ENCODE data around the gene CYP4F11.

CYP4F11 gene

GRCh38 chr19:15962319-15962718, 28.0 kb upstream of the CYP4F11 start:
- Histone ChIP-seq H3K14ac (ENCODE audit: low read length in 2 of 2) (no peak overlapping the region), H3K79me1 (replicated peaks; ENCODE audit: low read length, poor library complexity, severe bottlenecking) (no peaks in the 10 kb centered on the region), H4K8ac (ENCODE audit: low read length) (no peak overlapping the region), H3K4ac (ENCODE audit: low read depth in 1 of 2, low read length in 2 of 2) (no peak overlapping the region), H3K9me3 (ENCODE audit: control insufficient read depth, low read length) (peaks cover 9% of the 10 kb centered on the region), H2BK5ac (ENCODE audit: low read depth, low read length, poor library complexity, severe bottlenecking) (no peak overlapping the region), H3K27me3 (ENCODE audit: control insufficient read depth in 1 of 2, insufficient read depth in 1 of 2, low read length in 2 of 2) (no peaks in the 10 kb centered on the region), H3K23ac (ENCODE audit: low read length in 2 of 2) (no peak overlapping the region), H4K91ac (ENCODE audit: low read length) (no peak overlapping the region), H3K4me1 (ENCODE audit: control insufficient read depth, insufficient read depth, low read depth, low read length) (no peaks in the 10 kb centered on the region), H3K4me3 (ENCODE audit: insufficient read depth in 1 of 2, low read depth in 1 of 2, low read length in 2 of 2) (no peak overlapping the region), H3K9ac (ENCODE audit: low read length) (no peak overlapping the region), H2AFZ (ENCODE audit: low read depth, low read length) (no peak overlapping the region), H2BK120ac (ENCODE audit: low read depth, low read length) (no peak overlapping the region), H2AK5ac (ENCODE audit: low read length, severe bottlenecking) (no peak overlapping the region), H2BK15ac (ENCODE audit: low read depth, poor library complexity, severe bottlenecking) (no peak overlapping the region), H3K4me2 (ENCODE audit: low read length, poor library complexity, severe bottlenecking) (no peak overlapping the region), H3K27ac (ENCODE audit: low read length, poor library complexity, severe bottlenecking) (no peak overlapping the region), H3K18ac (ENCODE audit: low read depth in 1 of 2, low read length in 2 of 2) (no peak overlapping the region), H3K36me3 (ENCODE audit: control insufficient read depth in 1 of 2, insufficient read depth in 2 of 2, low read depth in 1 of 2, low read length in 2 of 2) (no peaks in the 10 kb centered on the region), H2BK12ac (ENCODE audit: low read length in 2 of 2) (no peak overlapping the region)
- DNase-seq: no peak
- WGBS: 63% methylated on average over 6 of the region's 6 CpGs

DNA sequence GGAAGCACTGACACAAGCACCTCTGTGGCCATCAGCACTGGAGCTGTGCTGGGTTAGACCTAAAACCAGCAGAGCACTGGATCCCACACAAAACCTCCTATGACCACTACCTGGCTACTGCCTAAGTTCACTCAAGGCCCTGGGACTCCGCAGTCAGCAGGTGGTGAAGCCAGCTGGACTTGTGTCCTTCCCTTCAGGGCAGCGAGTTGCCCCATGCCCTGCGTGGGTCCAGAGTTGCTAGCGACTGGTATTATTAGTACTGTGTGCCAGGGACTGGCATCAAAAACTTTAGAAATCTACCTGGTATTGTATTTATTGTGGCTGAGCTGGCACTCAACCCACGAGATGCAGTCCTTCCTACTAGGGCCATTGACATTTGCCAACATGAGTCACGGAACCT, 20.5 kb upstream of the CYP4F11 start:
- no peaks in the 10 kb centered on the region for H3K36me3 ChIP-seq (ENCODE audit: control insufficient read depth in 1 of 2, insufficient read depth in 2 of 2, low read depth in 1 of 2, low read length in 2 of 2)
- H2BK12ac ChIP-seq (ENCODE audit: low read length in 2 of 2): no peak overlapping the region
- no peak overlapping the region for H3K9ac ChIP-seq (ENCODE audit: low read length)
- H3K9me3 ChIP-seq (ENCODE audit: control insufficient read depth, low read length): peaks cover 5% of the 10 kb centered on the region
- H3K4me2 ChIP-seq (ENCODE audit: low read length, poor library complexity, severe bottlenecking): no peak overlapping the region
- H2AFZ ChIP-seq (ENCODE audit: low read depth, low read length): no peak overlapping the region
- H3K18ac ChIP-seq (ENCODE audit: low read depth in 1 of 2, low read length in 2 of 2): no peak overlapping the region
- DNase-seq: no peak
- H2BK15ac ChIP-seq (ENCODE audit: low read depth, poor library complexity, severe bottlenecking): no peak overlapping the region
- no peaks in the 10 kb centered on the region for H3K79me1 ChIP-seq (replicated peaks; ENCODE audit: low read length, poor library complexity, severe bottlenecking)
- 78% methylated on average over 6 of the region's 6 CpGs for WGBS
- no peak overlapping the region for H4K8ac ChIP-seq (ENCODE audit: low read length)
- no peak overlapping the region for H3K27ac ChIP-seq (ENCODE audit: low read length, poor library complexity, severe bottlenecking)
- H2BK5ac ChIP-seq (ENCODE audit: low read depth, low read length, poor library complexity, severe bottlenecking): no peak overlapping the region
- H3K23ac ChIP-seq (ENCODE audit: low read length in 2 of 2): no peak overlapping the region
- H2BK120ac ChIP-seq (ENCODE audit: low read depth, low read length): no peak overlapping the region
- no peak overlapping the region for H3K4me3 ChIP-seq (ENCODE audit: insufficient read depth in 1 of 2, low read depth in 1 of 2, low read length in 2 of 2)
- H3K14ac ChIP-seq (ENCODE audit: low read length in 2 of 2): no peak overlapping the region
- no peaks in the 10 kb centered on the region for H3K4me1 ChIP-seq (ENCODE audit: control insufficient read depth, insufficient read depth, low read depth, low read length)
- no peak overlapping the region for H3K4ac ChIP-seq (ENCODE audit: low read depth in 1 of 2, low read length in 2 of 2)
- H4K91ac ChIP-seq (ENCODE audit: low read length): no peak overlapping the region
- H2AK5ac ChIP-seq (ENCODE audit: low read length, severe bottlenecking): no peak overlapping the region
- H3K27me3 ChIP-seq (ENCODE audit: control insufficient read depth in 1 of 2, insufficient read depth in 1 of 2, low read length in 2 of 2): peaks cover 0 to 5% of the 10 kb centered on the region in 2 experiments

- Histone ChIP-seq H3K4me3 (ENCODE audit: insufficient read depth in 1 of 2, low read depth in 1 of 2, low read length in 2 of 2) (no peak within 1 kb of the TSS), H3K14ac (ENCODE audit: low read length in 2 of 2) (no peak within 1 kb of the TSS), H3K27ac (ENCODE audit: low read length, poor library complexity, severe bottlenecking) (no peak within 1 kb of the TSS), H3K9ac (ENCODE audit: low read length) (no peak within 1 kb of the TSS), H2AK5ac (ENCODE audit: low read length, severe bottlenecking) (no peak within 1 kb of the TSS), H2BK12ac (ENCODE audit: low read length in 2 of 2) (no peak within 1 kb of the TSS), H3K36me3 (ENCODE audit: control insufficient read depth in 1 of 2, insufficient read depth in 2 of 2, low read depth in 1 of 2, low read length in 2 of 2) (no peaks in the 10 kb centered on the region), H3K9me3 (ENCODE audit: control insufficient read depth, low read length) (peaks cover 29% of the 10 kb centered on the region), H3K4me1 (ENCODE audit: control insufficient read depth, insufficient read depth, low read depth, low read length) (no peaks in the 10 kb centered on the region), H2BK5ac (ENCODE audit: low read depth, low read length, poor library complexity, severe bottlenecking) (no peak within 1 kb of the TSS), H3K18ac (ENCODE audit: low read depth in 1 of 2, low read length in 2 of 2) (no peak within 1 kb of the TSS), H3K79me1 (replicated peaks; ENCODE audit: low read length, poor library complexity, severe bottlenecking) (no peaks in the 10 kb centered on the region), H3K4ac (ENCODE audit: low read depth in 1 of 2, low read length in 2 of 2) (no peak within 1 kb of the TSS), H3K27me3 (ENCODE audit: control insufficient read depth in 1 of 2, insufficient read depth in 1 of 2, low read length in 2 of 2) (no peaks in the 10 kb centered on the region), H3K4me2 (ENCODE audit: low read length, poor library complexity, severe bottlenecking) (no peak within 1 kb of the TSS), H2BK120ac (ENCODE audit: low read depth, low read length) (no peak within 1 kb of the TSS), H2AFZ (ENCODE audit: low read depth, low read length) (no peak within 1 kb of the TSS), H4K8ac (ENCODE audit: low read length) (no peak within 1 kb of the TSS), H3K23ac (ENCODE audit: low read length in 2 of 2) (no peak within 1 kb of the TSS), H2BK15ac (ENCODE audit: low read depth, poor library complexity, severe bottlenecking) (no peak within 1 kb of the TSS), H4K91ac (ENCODE audit: low read length) (no peak within 1 kb of the TSS)
- DNase-seq: no peak
Observed at GRCh38 chr19:15948223-15949058, 14.1 kb upstream of the CYP4F11 start, which contains the start of gene OR10H4. TSS of gene OR10H4 (plus strand) at chr19:15949008. CDS start at chr19:15949008, 0 bp downstream.

DNA sequence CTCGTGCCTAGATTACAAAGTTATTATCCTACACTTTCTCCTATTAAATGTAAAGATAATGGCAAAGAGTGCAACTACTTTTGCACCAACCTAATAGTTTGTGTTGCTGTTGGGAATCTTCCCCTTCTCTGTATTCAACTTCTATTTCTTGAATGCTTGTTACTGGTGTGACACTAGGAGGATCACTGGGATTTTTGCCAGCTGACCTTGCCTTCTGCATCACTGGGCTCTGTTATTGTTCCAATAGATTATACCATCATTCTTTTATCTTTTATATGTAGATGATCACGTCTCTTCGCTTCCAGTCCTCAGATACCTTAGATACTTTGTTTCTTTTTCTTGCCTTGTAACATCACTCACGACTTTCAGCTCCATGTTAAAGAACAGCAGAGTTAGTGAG, 11.0 kb upstream of the CYP4F11 start:
- H3K14ac ChIP-seq (ENCODE audit: low read length in 2 of 2): no peak overlapping the region
- H3K4me3 ChIP-seq (ENCODE audit: insufficient read depth in 1 of 2, low read depth in 1 of 2, low read length in 2 of 2): no peak overlapping the region
- no peak overlapping the region for H3K18ac ChIP-seq (ENCODE audit: low read depth in 1 of 2, low read length in 2 of 2)
- H2BK120ac ChIP-seq (ENCODE audit: low read depth, low read length): no peak overlapping the region
- H3K79me1 ChIP-seq (replicated peaks; ENCODE audit: low read length, poor library complexity, severe bottlenecking): no peaks in the 10 kb centered on the region
- H2BK15ac ChIP-seq (ENCODE audit: low read depth, poor library complexity, severe bottlenecking): no peak overlapping the region
- no peak overlapping the region for H2AK5ac ChIP-seq (ENCODE audit: low read length, severe bottlenecking)
- no peak overlapping the region for H2BK12ac ChIP-seq (ENCODE audit: low read length in 2 of 2)
- H3K36me3 ChIP-seq (ENCODE audit: control insufficient read depth in 1 of 2, insufficient read depth in 2 of 2, low read depth in 1 of 2, low read length in 2 of 2): no peaks in the 10 kb centered on the region
- H3K23ac ChIP-seq (ENCODE audit: low read length in 2 of 2): no peak overlapping the region
- no peak overlapping the region for H3K4ac ChIP-seq (ENCODE audit: low read depth in 1 of 2, low read length in 2 of 2)
- H4K91ac ChIP-seq (ENCODE audit: low read length): no peak overlapping the region
- no peak overlapping the region for H2BK5ac ChIP-seq (ENCODE audit: low read depth, low read length, poor library complexity, severe bottlenecking)
- no peak overlapping the region for H4K8ac ChIP-seq (ENCODE audit: low read length)
- no peak overlapping the region for H3K4me2 ChIP-seq (ENCODE audit: low read length, poor library complexity, severe bottlenecking)
- H3K27ac ChIP-seq (ENCODE audit: low read length, poor library complexity, severe bottlenecking): no peak overlapping the region
- H3K9me3 ChIP-seq (ENCODE audit: control insufficient read depth, low read length): peaks cover 24% of the 10 kb centered on the region
- H3K27me3 ChIP-seq (ENCODE audit: control insufficient read depth in 1 of 2, insufficient read depth in 1 of 2, low read length in 2 of 2): no peaks in the 10 kb centered on the region
- H3K4me1 ChIP-seq (ENCODE audit: control insufficient read depth, insufficient read depth, low read depth, low read length): no peaks in the 10 kb centered on the region
- no peak for DNase-seq
- no CpG with 5 or more reads among the region's 4 CpGs for WGBS
- H2AFZ ChIP-seq (ENCODE audit: low read depth, low read length): no peak overlapping the region
- H3K9ac ChIP-seq (ENCODE audit: low read length): no peak overlapping the region

All from mesenchymal stem cell (in vitro differentiated cells and primary cell).